Amniotic epithelial cell (primary cell): ENCODE measurements around the gene SCPEP1.

Experiments used
- DNase-seq: peaks from one replicate; pipeline ENCODE4 v3.0.0-alpha.2; 2010; ENCODE audit warnings: low read depth

The SCPEP1 gene

DNA sequence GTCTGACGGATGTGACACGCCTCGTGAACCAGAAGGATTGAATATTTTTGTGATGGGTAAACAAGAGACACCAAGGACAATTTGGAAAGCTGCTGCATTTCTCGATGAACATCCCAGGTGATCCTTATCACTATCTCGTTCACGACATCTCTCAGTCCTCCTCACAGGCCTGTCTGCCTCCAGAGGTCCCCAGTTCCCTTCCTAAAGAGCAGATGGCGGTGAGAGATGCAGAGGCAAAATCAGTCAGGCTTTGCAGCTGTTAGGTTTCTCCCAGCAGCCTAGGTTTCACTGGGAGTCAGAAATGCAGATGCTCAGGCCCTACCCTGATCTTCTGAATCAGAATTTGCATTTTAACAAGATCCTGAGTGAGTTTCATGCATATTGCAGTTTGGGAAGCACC, 23.6 kb downstream of the SCPEP1 start:
- no peak for DNase-seq

DNA sequence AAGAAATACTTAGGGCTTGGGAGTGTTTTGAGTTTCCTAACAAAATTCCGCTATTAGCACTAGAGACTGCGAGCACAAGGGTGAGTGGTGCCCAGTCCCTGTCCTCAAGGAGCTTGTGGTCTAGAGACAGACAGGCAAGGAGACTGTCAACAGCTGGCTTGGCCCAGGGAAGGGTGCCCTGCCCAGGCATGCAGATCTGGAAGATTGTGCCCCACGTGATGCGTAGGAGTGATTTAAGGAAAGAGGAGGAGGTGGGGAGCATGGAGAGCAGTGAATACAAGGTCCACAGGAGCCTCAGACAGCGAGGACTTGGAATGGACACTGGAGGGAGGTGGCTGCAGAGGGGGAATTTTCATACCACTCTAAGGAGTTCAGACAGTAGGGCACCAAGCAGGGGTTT, 25.0 kb downstream of the SCPEP1 start:
- DNase-seq, result no peak

DNA sequence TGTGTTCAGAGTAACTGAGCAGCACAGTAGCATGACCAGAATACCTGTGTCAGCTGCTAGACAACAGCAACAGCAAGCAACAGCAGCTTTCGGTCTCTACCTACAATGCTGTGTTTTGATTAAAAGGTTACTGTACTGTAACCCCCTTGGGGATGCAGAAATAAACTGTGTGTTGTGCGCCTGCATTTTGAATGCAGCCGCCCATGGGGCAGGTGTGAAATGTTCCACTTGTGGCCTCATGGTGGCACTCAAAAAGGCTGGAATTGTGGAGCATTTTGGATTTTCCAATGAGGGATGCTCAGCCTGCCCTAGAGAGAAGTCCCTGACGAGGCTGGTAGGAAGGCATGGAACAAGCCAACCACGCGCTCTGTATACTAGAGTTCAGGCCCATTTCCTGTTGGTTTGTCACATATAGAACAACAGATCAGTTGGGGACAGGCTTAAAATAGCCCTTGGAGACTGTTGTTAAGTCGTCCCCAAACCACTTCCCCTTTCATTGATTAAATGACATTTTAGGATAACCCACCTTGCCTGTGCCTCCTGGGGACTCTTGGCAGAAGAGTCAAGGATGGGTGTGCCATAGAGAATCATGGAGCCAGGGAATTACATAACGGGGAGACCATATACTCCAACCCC, 27.1 kb downstream of the SCPEP1 start:
- DNase-seq, result no peak

DNA sequence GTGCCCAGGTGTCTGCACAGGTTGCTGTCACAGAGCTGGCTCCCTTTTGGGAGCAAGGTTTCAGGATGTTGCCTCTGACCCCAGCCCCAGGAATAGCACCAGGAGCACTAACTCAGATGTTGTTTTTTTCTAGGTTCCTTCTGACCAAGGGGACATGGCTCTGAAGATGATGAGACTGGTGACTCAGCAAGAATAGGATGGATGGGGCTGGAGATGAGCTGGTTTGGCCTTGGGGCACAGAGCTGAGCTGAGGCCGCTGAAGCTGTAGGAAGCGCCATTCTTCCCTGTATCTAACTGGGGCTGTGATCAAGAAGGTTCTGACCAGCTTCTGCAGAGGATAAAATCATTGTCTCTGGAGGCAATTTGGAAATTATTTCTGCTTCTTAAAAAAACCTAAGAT, 28.1 kb downstream of the SCPEP1 start:
- DNase-seq, result no peak

DNA sequence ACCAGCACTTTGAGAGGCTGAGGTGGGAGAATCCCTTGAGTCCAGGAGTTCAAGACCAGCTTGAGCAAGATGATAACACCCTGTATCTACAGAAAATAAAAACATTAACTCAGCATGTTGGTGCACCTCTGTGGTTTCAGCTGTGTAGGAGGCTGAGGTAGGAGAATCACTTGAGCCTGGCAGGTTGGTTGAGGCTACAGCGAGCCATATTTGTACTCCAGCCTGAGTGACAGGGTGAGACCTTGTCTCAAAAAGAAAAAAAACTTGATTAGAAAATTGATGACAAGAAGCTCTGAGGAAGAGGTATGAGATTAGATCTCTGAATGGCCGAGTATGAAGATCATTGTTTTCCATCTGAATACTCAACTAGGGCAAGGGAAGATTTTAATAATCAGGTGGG, 31.0 kb downstream of the SCPEP1 start:
- no peak for DNase-seq

DNA sequence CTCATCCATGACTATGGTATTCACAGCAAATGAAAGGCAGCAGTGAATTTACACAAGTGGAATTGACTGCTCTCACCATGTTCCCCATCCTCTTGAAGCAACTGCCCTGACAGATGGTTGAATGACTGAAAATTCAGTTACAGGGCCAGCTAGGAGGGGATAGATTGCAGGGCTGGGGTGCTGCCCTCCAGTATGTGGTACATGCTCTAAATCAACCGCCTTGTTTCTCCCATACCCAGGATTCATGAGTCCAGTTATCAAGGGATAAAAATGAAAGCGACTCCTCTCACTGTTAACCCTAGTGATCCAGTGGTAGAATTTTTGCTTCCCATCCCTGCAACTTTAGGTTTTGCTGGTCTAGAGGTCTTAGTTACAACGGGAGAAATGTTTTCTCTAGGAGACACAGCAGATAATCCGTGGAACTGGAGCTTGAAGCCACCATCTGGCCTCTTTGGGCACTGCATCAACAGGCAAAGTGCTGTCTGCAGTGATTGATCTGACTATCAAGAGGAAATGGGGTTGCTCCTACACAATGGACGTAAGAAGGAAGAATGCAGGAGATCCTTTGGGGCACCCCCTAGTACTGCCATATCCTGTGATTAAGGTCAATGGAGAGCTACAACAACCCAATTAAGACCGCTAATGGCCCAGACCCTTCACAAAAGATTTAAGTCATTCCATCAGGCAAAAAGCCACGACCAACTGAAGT, 32.0 kb downstream of the SCPEP1 start:
- peak; percentile 52 for DNase-seq

DNA sequence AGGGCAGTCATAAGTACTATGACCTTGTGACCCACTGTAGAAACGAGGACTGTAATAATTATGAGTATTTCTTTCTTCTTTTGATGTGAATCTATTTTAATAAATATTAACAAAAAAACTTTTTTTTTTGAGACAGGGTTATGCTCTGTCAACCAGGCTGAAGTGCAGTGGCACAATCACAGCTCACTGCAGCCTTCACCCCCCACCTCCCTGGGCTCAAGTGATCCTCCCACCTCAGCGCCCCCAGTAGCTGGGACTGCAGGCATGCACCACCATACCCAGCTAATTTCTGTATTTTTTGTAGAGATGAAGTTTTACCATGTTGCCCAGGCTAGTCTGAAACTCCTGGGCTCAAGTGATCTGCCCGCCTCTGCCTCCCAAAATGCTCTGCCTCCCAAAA, 32.6 kb downstream of the SCPEP1 start:
- no peak for DNase-seq

DNA sequence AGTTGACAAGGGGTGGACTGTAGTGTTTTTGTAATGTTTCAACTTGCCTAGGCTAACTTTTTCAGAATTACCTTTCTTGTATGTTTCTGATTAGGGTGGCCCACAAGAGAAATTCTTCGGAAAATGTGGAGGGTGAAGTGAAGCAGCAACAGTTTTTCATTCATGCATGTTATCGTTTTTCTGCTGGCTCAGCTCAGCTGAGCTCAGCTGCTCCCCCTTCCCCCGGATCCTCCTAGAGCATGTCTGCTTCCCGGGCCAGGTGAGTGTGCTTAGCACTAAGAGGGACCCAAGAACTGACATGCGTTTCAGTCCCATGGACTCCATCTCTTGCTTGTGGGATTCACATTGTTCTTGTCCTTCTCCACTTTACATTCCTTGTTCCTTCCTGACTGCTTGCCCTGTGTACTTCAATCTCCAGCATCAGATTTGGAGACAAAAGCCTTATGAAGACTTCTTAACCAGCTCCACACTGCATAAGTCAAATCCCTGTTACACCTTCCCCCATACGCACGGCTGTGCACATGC, 33.6 kb downstream of the SCPEP1 start:
- no peak for DNase-seq

DNA sequence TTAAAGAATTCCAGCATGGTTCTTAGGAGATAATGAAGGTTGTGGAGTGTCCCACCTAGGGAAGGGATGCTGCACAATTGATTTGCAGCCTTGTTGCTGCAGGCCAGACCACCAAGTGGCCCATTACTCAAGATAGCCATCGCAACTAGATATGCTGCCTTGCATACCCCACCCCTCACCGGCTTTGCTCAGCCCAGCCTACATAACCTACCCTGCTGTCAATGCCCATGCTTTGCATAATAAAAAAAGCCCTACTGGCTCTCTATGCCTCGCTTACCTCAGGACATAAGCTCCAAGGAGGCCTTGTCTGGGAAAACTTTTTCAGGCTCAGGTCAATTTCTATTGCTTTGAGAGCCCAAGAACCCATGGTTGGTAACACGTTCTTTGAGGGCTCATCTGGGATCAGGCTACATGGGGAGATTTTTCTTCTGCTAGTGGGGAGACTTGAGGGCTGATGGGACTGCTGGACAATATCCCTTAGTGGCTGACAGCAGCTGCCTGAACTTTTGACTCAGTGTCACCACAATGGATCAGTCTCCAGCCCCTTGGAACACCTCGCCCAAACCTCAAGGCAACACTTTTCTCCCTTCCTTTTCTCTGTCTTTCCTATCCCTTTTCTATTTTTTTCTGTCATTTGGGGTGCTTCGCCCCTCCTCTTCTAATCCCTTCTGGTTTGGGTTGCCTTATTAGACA, 38.3 kb downstream of the SCPEP1 start:
- no peak for DNase-seq

DNA sequence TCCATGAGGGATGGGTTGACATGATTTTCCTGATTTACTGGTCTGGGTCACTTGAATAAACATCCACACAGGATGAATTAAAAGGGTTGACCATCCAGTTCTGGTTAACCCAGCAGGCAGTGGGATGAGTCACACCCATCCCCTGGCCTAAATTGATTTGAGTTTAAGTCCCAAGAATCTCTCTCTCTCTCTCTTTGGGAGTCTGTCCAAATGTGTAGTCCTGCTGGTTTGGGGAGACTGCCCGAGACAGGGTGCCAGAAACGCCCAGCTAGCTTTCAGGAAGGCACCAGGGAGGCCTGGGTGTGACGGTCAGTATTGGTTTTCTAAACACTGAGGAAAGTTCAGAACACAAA, 38.8 kb downstream of the SCPEP1 start:
- peak; percentile 12 for DNase-seq

DNA sequence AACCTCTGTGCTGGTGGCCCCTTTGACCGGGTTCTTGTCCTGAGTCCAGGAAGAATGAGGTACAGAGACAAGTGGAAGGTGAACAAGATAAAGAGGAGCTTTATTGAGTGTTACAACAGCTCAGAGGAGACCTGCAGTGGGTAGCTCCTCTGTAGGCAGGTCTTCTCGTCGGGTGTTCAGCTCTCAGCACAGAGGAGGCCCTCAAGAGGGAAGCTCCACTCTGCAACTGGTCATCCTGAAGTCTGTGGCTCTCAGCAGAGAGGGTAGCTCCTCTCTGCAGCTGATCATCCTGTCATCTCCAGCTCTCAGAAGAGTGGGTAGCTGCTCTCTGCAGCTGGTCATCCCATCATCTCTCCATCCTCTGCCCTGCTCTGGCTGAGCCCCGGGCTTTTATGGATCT, 39.7 kb downstream of the SCPEP1 start:
- no peak for DNase-seq

DNA sequence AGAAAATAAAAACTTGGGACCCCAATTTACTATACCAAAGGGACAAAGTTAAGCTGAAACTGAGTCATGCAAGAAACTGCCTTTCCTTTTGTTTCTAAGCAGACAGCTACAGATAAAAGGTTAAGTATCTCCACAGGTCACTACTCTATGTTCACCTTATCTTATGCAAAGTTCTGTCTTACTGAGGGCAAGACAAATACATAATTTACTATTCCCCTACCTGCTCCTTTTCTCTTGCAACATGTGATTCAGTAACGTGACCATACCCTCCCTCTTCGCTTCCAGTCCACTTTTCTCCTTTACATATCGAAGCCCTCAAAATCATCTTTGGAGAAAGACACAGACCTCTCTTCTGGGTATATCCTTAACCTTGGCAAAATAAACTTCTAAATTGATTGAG, 42.3 kb downstream of the SCPEP1 start:
- DNase-seq, result no peak

DNA sequence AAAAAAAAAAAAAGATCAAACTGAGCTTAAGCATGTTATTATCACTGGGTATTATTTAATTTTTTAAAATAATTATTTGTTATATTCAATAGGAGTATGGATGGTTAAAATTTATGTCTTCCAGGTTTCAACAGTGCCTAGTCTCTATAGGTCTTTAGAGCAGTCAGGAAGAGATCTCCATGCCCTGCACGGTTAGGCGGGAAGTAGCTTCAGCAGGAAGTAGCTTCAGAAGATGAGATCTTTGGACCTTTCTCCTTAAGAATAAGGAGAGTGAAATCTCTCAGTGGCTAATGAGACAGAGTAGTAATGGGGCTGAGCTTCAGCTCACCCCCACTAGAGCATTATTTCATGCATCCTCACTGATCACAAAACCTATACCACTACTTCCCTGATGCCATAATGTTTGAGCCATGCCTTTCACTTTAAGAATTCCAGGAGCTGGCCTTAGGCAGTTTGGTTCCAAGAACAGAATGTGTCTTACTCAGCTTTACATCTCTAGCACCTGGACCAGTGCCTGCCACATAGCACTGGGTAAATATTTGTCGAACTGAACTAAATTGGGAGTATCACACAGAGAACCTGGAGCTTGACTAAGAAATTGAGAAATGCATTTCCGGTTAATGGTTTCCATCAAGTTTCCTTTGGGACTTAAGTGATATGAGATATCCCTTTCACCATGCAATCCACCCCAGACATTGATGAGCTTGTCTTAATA, 43.5 kb downstream of the SCPEP1 start:
- no peak for DNase-seq

DNA sequence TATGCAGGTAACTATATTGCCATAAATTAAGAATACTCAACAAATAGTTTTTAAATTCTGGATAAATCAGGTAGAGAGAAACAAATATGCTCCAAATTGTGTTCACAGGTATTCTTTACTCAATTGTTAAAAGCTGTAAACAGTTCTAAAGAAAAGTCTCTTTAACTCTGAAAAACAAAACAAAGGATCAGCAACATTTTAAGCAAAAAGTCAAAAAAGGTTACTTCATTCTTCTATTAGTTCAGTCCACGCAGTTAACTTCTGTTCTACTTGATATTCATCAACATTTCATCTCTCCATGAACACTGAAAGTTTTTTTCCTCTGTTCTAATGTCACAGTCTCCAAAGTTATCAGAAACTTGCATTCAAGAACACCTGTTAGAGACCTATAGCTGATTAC, 47.9 kb downstream of the SCPEP1 start:
- no peak for DNase-seq

DNA sequence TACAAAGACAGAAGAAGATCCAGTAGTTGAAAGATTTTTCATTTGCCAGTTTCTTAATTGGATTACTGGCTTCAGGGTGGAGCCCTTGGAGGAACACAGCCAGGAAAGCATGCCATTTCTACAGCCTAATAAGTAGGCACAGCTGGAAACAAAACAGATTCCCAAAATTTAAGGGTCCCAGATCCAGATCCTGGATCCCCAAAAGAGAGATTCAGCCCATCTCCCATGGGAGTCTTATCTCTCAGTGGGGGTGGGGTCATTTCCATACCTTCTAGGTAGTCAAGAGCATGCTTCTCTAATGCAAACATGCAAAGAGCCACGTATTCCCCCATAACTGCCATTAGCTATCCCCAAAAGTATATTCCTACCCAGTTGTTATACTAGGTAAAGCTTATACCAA, 49.9 kb downstream of the SCPEP1 start:
- no peak for DNase-seq

DNA sequence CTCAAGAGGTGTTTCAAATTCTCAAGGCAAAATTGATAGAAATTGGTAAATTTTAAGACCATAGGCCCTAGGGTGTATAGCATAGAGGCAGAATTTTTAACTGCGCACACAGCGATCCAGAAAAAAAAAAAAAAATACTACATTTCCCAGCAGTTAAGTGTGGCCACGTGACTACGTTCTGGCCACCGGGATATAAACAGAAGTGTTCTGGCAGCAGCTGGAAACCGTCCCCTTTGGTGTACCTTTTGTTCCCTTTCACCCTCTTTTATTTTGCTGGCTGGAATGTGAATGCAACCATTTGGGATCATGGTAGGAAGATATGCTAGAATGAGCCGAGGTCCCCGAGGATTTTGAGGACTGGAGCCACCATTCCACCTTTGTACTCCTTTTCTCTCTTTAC, 54.4 kb downstream of the SCPEP1 start:
- DNase-seq, result no peak

DNA sequence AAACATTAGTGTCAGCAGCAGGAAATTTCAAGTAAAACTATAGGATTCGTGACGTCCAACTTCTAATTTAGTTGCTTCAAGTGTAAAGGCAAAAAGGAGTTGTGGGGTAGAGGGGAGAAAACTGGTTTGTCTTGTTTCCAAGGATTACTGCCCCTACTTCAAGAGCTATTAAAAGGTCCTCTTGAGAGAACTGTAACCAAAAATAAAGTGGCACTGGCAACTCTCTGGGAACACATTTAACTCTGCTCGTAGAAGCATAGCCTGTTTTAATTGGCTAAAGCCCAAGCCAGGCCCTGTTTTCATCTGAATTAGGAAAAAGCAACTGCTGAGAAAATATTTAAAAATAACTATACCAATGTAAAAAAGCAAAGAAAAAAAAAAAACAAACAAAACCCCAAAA, 55.4 kb downstream of the SCPEP1 start:
- DNase-seq, result no peak

DNA sequence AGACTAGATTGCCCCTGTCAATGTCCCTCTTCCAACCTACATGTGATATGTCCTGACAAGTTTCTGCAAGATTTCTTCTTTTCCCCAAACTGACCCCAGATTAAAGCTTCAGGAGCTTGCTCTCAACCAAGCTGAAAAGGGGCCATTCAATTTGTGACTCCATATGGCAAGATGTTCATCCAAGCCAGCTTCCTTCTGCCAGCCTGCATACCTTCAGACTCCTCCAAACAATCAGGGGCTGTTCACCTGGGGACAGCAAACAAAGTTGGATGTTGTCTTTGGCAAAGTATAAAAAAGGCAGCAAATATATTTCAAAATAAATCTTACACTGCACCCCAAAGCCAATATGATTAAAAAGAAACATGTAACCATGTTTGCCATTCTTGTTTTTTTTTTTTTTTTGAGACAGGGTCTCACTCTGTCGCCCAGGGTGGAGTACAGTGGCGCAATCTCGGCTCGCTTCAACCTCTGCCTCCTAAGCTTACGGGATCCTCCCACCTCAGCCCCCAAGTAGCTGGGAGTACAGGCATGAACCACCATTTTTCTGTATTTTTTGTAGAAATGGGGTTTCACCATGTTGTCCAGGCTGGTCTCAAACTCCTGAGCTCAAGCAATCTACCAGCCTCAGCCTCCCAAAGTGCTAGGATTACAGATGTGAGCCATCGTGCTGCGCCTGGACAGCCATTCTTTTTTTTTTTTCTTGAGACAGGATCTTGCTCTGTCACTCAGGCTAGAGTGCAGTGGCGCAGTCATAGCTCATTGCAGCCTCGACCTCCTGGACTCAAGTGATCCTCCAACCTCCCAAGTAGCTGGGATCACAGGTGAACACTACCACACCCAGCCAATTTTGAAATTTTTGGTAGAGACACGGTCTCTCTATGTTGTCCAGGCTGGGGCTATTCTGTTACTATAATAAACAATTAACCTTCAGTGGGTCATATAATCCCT, 57.1 kb downstream of the SCPEP1 start:
- DNase-seq, result no peak

DNA sequence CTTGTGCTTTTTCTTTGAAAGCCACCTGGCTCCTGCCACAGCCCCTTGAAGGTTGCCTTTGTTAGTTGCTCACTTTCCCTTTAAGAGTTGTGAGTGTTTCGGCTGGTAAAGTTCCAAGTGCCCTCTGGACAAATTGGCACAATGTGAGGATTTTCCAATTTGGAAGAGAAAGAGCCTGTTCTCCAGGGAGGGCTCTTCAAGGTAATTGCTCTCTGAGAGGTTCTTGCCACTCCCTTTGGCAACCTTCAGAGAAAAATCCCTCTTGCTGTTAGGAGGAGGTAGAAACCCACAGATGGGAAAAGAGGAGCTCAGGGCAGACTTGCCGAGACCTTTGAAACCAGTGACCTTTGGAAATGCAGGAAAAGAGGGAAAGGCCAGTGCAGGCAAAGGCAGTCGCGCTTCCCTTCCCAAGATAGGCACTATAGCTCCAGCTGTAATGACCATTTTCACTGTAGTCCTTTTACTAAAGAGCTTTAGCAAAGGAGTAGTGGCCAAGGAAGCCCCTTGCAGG, 58.1 kb downstream of the SCPEP1 start:
- DNase-seq, result no peak

DNA sequence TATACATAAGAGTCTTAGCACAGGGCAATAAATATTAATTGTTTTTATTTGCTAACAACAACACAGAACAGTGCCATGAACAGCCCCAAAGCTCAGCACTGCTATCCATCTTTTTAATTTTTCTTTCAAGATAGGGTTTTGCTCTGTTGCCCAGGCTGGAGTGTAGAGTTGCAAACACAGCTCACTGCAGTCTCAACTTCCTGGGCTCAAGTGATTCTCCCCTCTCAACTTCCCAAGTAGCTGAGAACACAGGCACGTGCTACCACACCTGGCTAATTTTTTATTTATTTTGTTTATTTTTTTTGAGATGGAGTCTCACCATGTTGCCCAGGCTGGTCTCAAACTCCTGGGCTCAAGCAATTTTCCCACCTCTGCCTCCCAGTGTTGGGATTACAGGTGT, 59.5 kb downstream of the SCPEP1 start:
- no peak for DNase-seq

DNA sequence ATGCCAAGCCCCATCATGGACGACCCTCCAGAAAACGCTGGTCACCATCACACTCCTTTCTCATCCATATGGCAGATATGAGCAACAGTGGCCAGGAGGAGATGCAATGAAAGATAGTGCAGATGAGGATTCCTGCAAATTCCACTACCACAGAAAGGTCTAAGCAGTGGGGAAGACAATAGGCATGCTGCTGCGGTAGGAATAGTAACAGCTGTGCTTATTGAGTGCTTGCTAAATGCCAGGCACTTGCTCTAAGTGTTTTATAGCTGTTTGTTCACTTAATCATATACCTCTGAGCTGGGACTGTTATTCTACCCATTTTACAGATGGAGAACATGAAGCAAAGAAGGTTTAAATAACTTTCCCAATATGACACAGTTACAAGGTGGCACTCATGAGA, 60.6 kb downstream of the SCPEP1 start:
- DNase-seq, result no peak
